HepG2 (cell line): ENCODE measurements around the gene OTUB2. TPM values are rescaled to one million over a fixed set of nuclear protein-coding genes. Genes with fewer than 3 reads are reported as not detected.

Source experiments
- ATAC-seq: fragments of 200-7000 bp; cut with Tn5 transposase; 3 replicates; pipeline ENCODE4 v1.9.1; 2020; ENCODE audit warnings: mild to moderate bottlenecking, moderate library complexity
- BruUV-seq: library from RNA; stranded (reverse); fragments of 400-500 nt; replicated peaks from 2 replicates; lab custom pipeline; 2021; lab: Mats Ljungman, UMichigan
- CTCF ChIA-PET: fragments of 300-600 bp; formaldehyde crosslinking; extraction: SDS; loops from one replicate; lab custom pipeline; 2021; ENCODE audit warnings: low total read pairs, inconsistent platforms, low intra/inter-chr PET ratio; lab: Yijun Ruan, JAX
- POLR2A ChIA-PET: fragments of 350-600 bp; sonication (Branson Sonifier 250); formaldehyde crosslinking; loops from one replicate; lab custom pipeline; 2020; ENCODE audit warnings: antibody characterized with exemption, inconsistent platforms; lab: Yijun Ruan, JAX
- DNase-seq: peaks from one replicate; pipeline ENCODE4 v3.0.0-alpha.2; 2015; ENCODE audit warnings: low spot score
- FAIRE-seq: peaks from 3 replicates; lab custom pipeline; 2011; peaks lifted over from hg19 to GRCh38; lab: Jason Lieb, UNC
- H2AFZ ChIP-seq: one replicate; pipeline ENCODE4 v1.6.1; 2011; ENCODE audit warnings: low read length, inconsistent platforms
- H3K27ac ChIP-seq: fragments of 300-600 bp; 3 replicates; pipeline ENCODE4 v1.8.0; 2011; ENCODE audit warnings: mixed run types, mild to moderate bottlenecking, mixed read lengths, low read length, inconsistent platforms; ENCODE audit not compliant: insufficient read depth; ENCODE audit errors: extremely low read length
- H3K27me3 ChIP-seq, 2 experiments: fragments of 200-600 bp in 1 of 2; 2 replicates in 1 of 2; 3 replicates in 1 of 2; pipeline versions ENCODE4 v1.6.0 to v1.8.0; 2011; ENCODE audit warnings: low read length in 2 of 2, mild to moderate bottlenecking in 2 of 2, moderate library complexity in 2 of 2, inconsistent platforms in 1 of 2; ENCODE audit not compliant: insufficient read depth in 2 of 2, control insufficient read depth in 1 of 2
- H3K36me3 ChIP-seq, 2 experiments: fragments of 200-600 bp in 1 of 2; replicated peaks in 1 of 2; 2 replicates in 1 of 2; 3 replicates in 1 of 2; pipeline versions ENCODE4 v1.5.1 to v1.8.0; 2011; ENCODE audit warnings: low read length in 2 of 2, inconsistent platforms in 1 of 2; ENCODE audit not compliant: insufficient read depth in 2 of 2, control insufficient read depth in 1 of 2
- H3K4me1 ChIP-seq: 2 replicates; pipeline ENCODE4 v1.5.1; 2012; ENCODE audit warnings: low read length, inconsistent platforms; ENCODE audit not compliant: insufficient read depth
- H3K4me2 ChIP-seq: 2 replicates; pipeline ENCODE4 v1.6.0; 2011; ENCODE audit warnings: low read depth, low read length, inconsistent platforms
- H3K4me3 ChIP-seq, 3 experiments: fragments of 200-600 bp in 1 of 3; sonication (generic), shearing (Covaris generic) in 1 of 3; replicated peaks in 1 of 3; 2 replicates each; pipeline ENCODE4 v1.5.1; 2011 to 2016; ENCODE audit warnings: low read length in 3 of 3, inconsistent platforms in 2 of 3, low read depth in 2 of 3, mild to moderate bottlenecking in 2 of 3, control low read depth in 1 of 3, mixed read lengths in 1 of 3; ENCODE audit not compliant: insufficient read depth in 1 of 3
- H3K79me2 ChIP-seq: one replicate; pipeline ENCODE4 v1.6.1; 2011; ENCODE audit warnings: low read length, inconsistent platforms; ENCODE audit not compliant: insufficient read depth
- H3K9ac ChIP-seq: 2 replicates; pipeline ENCODE4 v1.6.0; 2011; ENCODE audit warnings: mild to moderate bottlenecking, low read depth, low read length, inconsistent platforms; ENCODE audit not compliant: insufficient read depth
- H3K9me3 ChIP-seq: 2 replicates; pipeline ENCODE4 v1.5.1; 2012; ENCODE audit warnings: mild to moderate bottlenecking, low read length
- H4K20me1 ChIP-seq: 2 replicates; pipeline ENCODE4 v1.6.0; 2011; ENCODE audit warnings: inconsistent platforms, mild to moderate bottlenecking, low read length, moderate library complexity; ENCODE audit not compliant: insufficient read depth
- DBP ChIP-seq: sonication (generic); formaldehyde crosslinking; IDR thresholded peaks from 2 replicates; pipeline ENCODE4 v1.4.0; 2020; ENCODE audit warnings: missing genetic modification reagents; ENCODE audit errors: not compliant biosample characterization
- ETV5 ChIP-seq: IDR thresholded peaks from 2 replicates; pipeline ENCODE4 v1.6.1; 2018; ENCODE audit warnings: missing biosample characterization, missing genetic modification reagents, inconsistent platforms, borderline replicate concordance
- GLI4 ChIP-seq: sonication (generic); formaldehyde crosslinking; IDR thresholded peaks from 2 replicates; pipeline ENCODE4 v1.5.1; 2020; ENCODE audit warnings: missing genetic modification reagents, mild to moderate bottlenecking, moderate library complexity, borderline replicate concordance
- HIVEP1 ChIP-seq: sonication (generic); formaldehyde crosslinking; IDR thresholded peaks from 2 replicates; pipeline ENCODE4 v1.4.0; 2020; ENCODE audit warnings: mild to moderate bottlenecking, missing genetic modification reagents
- SMYD3 ChIP-seq: sonication (generic); formaldehyde crosslinking; IDR thresholded peaks from 2 replicates; pipeline ENCODE4 v1.8.1; 2023; ENCODE audit warnings: mild to moderate bottlenecking, missing genetic modification reagents
- ZBTB42 ChIP-seq: sonication (generic); formaldehyde crosslinking; IDR thresholded peaks from 2 replicates; pipeline ENCODE4 v1.5.0; 2020; ENCODE audit warnings: mild to moderate bottlenecking, missing genetic modification reagents
- ZNF12 ChIP-seq: sonication (generic); formaldehyde crosslinking; IDR thresholded peaks from 2 replicates; pipeline ENCODE4 v1.5.0; 2020; ENCODE audit warnings: missing genetic modification reagents
- ZNF546 ChIP-seq: sonication (generic); formaldehyde crosslinking; conservative IDR thresholded peaks from 2 replicates; pipeline ENCODE4 v1.8.1; 2023; ENCODE audit warnings: mild to moderate bottlenecking, missing genetic modification reagents
- ZNF691 ChIP-seq: sonication (generic); formaldehyde crosslinking; IDR thresholded peaks from 2 replicates; pipeline ENCODE4 v1.4.0; 2020; ENCODE audit warnings: missing genetic modification reagents, low read depth, mild to moderate bottlenecking, borderline replicate concordance
- ZSCAN29 ChIP-seq: sonication (generic); formaldehyde crosslinking; conservative IDR thresholded peaks from 2 replicates; pipeline ENCODE4 v1.4.0; 2020; ENCODE audit warnings: mild to moderate bottlenecking, missing genetic modification reagents
- WGBS: methylation state at CpG from one replicate; pipeline ENCODE4 v1.1.6; 2017; ENCODE audit warnings: low lambda C conversion rate; 5-methylcytosine and 5-hydroxymethylcytosine counted together
- in situ Hi-C: cut with HindIII; loops from 2 replicates; pipeline ENCODE4 v1.10.0; 2017; ENCODE audit warnings: low pct_unique_long_range_greater_than_20kb; ENCODE audit not compliant: extremely low pct_ligation_motif_present
- intact Hi-C: fragments of 100-400 bp; cut with micrococcal nuclease; formaldehyde crosslinking; loops from one replicate; pipeline ENCODE4 v1.10.0; 2022; ENCODE audit not compliant: unreplicated experiment
- polyA plus RNA-seq, 8 experiments: library from polyadenylated mRNA; depleted of rRNA in 3 of 8; stranded (reverse) in 7 of 8; unstranded in 1 of 8; fragments of >200 nt; fragmentation: Illumina TruSeq in 4 of 8; extraction: Trizol in 4 of 8; gene quantifications; 2 replicates each; pipeline versions ENCODE4 v1.2.1 to v1.2.3, GENCODE V29; 2011 to 2016; ENCODE audit warnings: low read depth in 4 of 8, missing spikeins in 1 of 8, mixed read lengths in 1 of 8; ENCODE audit not compliant: insufficient read depth in 1 of 8
- total RNA-seq, 5 experiments: library from RNA; depleted of rRNA; stranded (reverse); fragments of >200 nt; fragmentation: Illumina TruSeq; extraction: Trizol; gene quantifications; 2 replicates each; pipeline ENCODE4 v1.2.3, GENCODE V29; 2016; ENCODE audit warnings: low read depth in 1 of 5

OTUB2 gene
- total and polyA plus RNA-seq, 2 of the 13 experiments (the other 11 are each of a cell fraction or from before 2014, with no cell fraction given): 2.2 to 2.4 TPM

- Histone ChIP-seq H4K20me1 (no peaks in the 10 kb centered on the region), H3K4me1 (peaks cover 56% of the 10 kb centered on the region), H3K79me2 (no peaks in the 10 kb centered on the region), H3K4me3 (no peak overlapping the region; a peak in 1 of 6 replicates), H3K27ac (no peak overlapping the region), H3K36me3 (no peaks in the 10 kb centered on the region), H3K4me2 (peak overlapping the region; percentile 47; the same call in 1 of the 2 replicates), H3K27me3 (peaks cover 2 to 33% of the 10 kb centered on the region in 2 experiments; a peak in 4 of 5 replicates), H3K9ac (no peak overlapping the region), H2AFZ (no peak overlapping the region), H3K9me3 (no peaks in the 10 kb centered on the region)
- no TSS peak for BruUV-seq
- CTCF ChIA-PET: no interaction called here
- 53% methylated on average over 3 of the region's 3 CpGs for WGBS
- no peak for ATAC-seq
- no peak for FAIRE-seq
- intact Hi-C loops (no loop called here), in situ Hi-C loops (no loop called here)
- DNase-seq: no peak
- POLR2A ChIA-PET: no interaction called here
- TF ChIP-seq HIVEP1 (no peak), GLI4 (CRISPR knock-in tag) (no peak), ZBTB42 (no peak), ETV5 (CRISPR knock-in tag) (no peak), ZNF546 (no peak), SMYD3 (CRISPR knock-in tag) (no peak), ZNF691 (CRISPR knock-in tag) (no peak), ZSCAN29 (CRISPR knock-in tag) (no peak), DBP (no peak), ZNF12 (CRISPR knock-in tag) (no peak)
Observed at GRCh38 chr14:93987815-93988476, 38.2 kb upstream of the OTUB2 start.
